K562 (cell line): Measurements from ENCODE around the gene HIVEP3. TPM values are rescaled to one million over a fixed set of nuclear protein-coding genes. Genes with fewer than 3 reads are reported as not detected.

Experiments
- ATAC-seq: fragments of 200-7000 bp; cut with Tn5 transposase; 3 replicates; pipeline ENCODE4 v1.9.1; 2020; ENCODE audit warnings: moderate library complexity
- BruUV-seq: library from RNA; stranded (reverse); fragments of 400-500 nt; replicated peaks from 2 replicates; lab custom pipeline; 2021; lab: Mats Ljungman, UMichigan
- CTCF ChIA-PET: fragments of 300-600 bp; formaldehyde crosslinking; extraction: SDS; loops from one replicate; lab custom pipeline; 2021; ENCODE audit warnings: low intra/inter-chr PET ratio; lab: Yijun Ruan, JAX
- POLR2A ChIA-PET: fragments of 300-600, 350-650 bp; sonication (Branson Sonifier 250); formaldehyde crosslinking; extraction: SDS; loops from one replicate; lab custom pipeline; 2021; ENCODE audit warnings: antibody characterized with exemption, inconsistent platforms; lab: Yijun Ruan, JAX
- DNase-seq, 4 experiments: peaks; one replicate each; pipeline versions ENCODE4 v3.0.0 to v3.0.0-alpha.2; 2011 to 2018; ENCODE audit warnings: low spot score in 3 of 4, mixed read lengths in 3 of 4; ENCODE audit errors: extremely low read depth in 1 of 4
- FAIRE-seq: peaks from 2 replicates; lab custom pipeline; 2011; peaks lifted over from hg19 to GRCh38; lab: Jason Lieb, UNC
- H2AFZ ChIP-seq: 2 replicates; pipeline ENCODE4 v1.6.0; 2011; ENCODE audit warnings: low read depth, low read length, control low read depth, inconsistent platforms
- H3K27ac ChIP-seq: fragments of 200-600 bp; 3 replicates; pipeline ENCODE4 v1.8.0; 2011; ENCODE audit warnings: low read depth, mild to moderate bottlenecking, control low read depth, inconsistent platforms, low read length, moderate library complexity, mixed read lengths; ENCODE audit errors: extremely low read depth
- H3K27me3 ChIP-seq, 2 experiments: fragments of 300-600 bp in 1 of 2; 2 replicates in 1 of 2; 3 replicates in 1 of 2; pipeline versions ENCODE4 v1.6.0 to v1.8.0; 2011; ENCODE audit warnings: inconsistent platforms in 2 of 2, low read length in 2 of 2, mild to moderate bottlenecking in 1 of 2, mixed read lengths in 1 of 2, moderate library complexity in 1 of 2; ENCODE audit not compliant: control insufficient read depth in 2 of 2, insufficient read depth in 2 of 2
- H3K36me3 ChIP-seq: fragments of 300-600 bp; 3 replicates; pipeline ENCODE4 v1.8.0; 2011; ENCODE audit warnings: mild to moderate bottlenecking, low read length, inconsistent platforms; ENCODE audit not compliant: control insufficient read depth, insufficient read depth
- H3K4me1 ChIP-seq, 2 experiments: fragments of 200-600 bp in 1 of 2; replicated peaks in 1 of 2; 2 replicates in 1 of 2; 3 replicates in 1 of 2; pipeline versions ENCODE4 v1.5.1 to v1.8.0; 2011; ENCODE audit warnings: inconsistent platforms in 2 of 2, low read length in 2 of 2, mild to moderate bottlenecking in 1 of 2, mixed read lengths in 1 of 2, moderate library complexity in 1 of 2; ENCODE audit not compliant: control insufficient read depth in 2 of 2, insufficient read depth in 2 of 2
- H3K4me2 ChIP-seq: 2 replicates; pipeline ENCODE4 v1.6.1; 2011; ENCODE audit warnings: low read length, control low read depth, inconsistent platforms, mixed read lengths; ENCODE audit not compliant: insufficient read depth
- H3K4me3 ChIP-seq: fragments of 200-600 bp; sonication (generic), shearing (Covaris generic); 2 replicates; pipeline ENCODE4 v1.5.1; 2016; ENCODE audit warnings: control low read depth, inconsistent platforms
- H3K79me2 ChIP-seq: fragments of 200-600 bp; 3 replicates; pipeline ENCODE4 v1.8.0; 2011; ENCODE audit warnings: low read length, inconsistent platforms; ENCODE audit not compliant: control insufficient read depth, insufficient read depth
- H3K9ac ChIP-seq, 2 experiments: 2 replicates each; pipeline versions ENCODE4 v1.6.0 to v1.6.1; 2011; ENCODE audit warnings: low read depth in 2 of 2, low read length in 2 of 2, control low read depth in 1 of 2, inconsistent platforms in 1 of 2, mild to moderate bottlenecking in 1 of 2, mixed read lengths in 1 of 2; ENCODE audit not compliant: insufficient read depth in 1 of 2
- H3K9me1 ChIP-seq: one replicate; pipeline ENCODE4 v1.6.0; 2011; ENCODE audit warnings: inconsistent platforms, mild to moderate bottlenecking, low read length, moderate library complexity; ENCODE audit not compliant: control insufficient read depth, insufficient read depth
- H3K9me3 ChIP-seq: replicated peaks from 2 replicates; pipeline ENCODE4 v1.5.1; 2011; ENCODE audit warnings: low read depth, low read length, inconsistent platforms; ENCODE audit not compliant: control insufficient read depth, insufficient read depth
- H4K20me1 ChIP-seq: replicated peaks from 2 replicates; pipeline ENCODE4 v1.6.1; 2011; ENCODE audit warnings: low read length, inconsistent platforms, mixed read lengths; ENCODE audit not compliant: control insufficient read depth, insufficient read depth
- CHAMP1 ChIP-seq: fragments of 450-650 bp; IDR thresholded peaks from 2 replicates; pipeline ENCODE4 v1.6.1; 2016; ENCODE audit warnings: mild to moderate bottlenecking
- FOXK2 ChIP-seq, 2 experiments: fragments of 450-650 bp; IDR thresholded peaks in 1 of 2; conservative IDR thresholded peaks in 1 of 2; 2 replicates each; pipeline ENCODE4 v1.6.1; 2016; ENCODE audit warnings: low read depth in 2 of 2, mild to moderate bottlenecking in 1 of 2
- HOMEZ ChIP-seq: fragments of 250-450 bp; sonication (Bioruptor Pico); IDR thresholded peaks from 2 replicates; pipeline ENCODE4 v1.4.0; 2020; ENCODE audit warnings: mild to moderate bottlenecking, moderate library complexity
- JUN ChIP-seq, 2 experiments: sonication (generic) in 1 of 2; formaldehyde crosslinking in 1 of 2; IDR thresholded peaks; 2 replicates each; pipeline versions ENCODE4 v1.6.1 to v1.8.0; 2012 to 2022; ENCODE audit warnings: borderline replicate concordance in 2 of 2, mild to moderate bottlenecking in 2 of 2, improper control_type of control experiment in 1 of 2, low read depth in 1 of 2, low read length in 1 of 2, missing genetic modification reagents in 1 of 2
- MYBL2 ChIP-seq, 2 experiments: fragments of 450-650 bp in 1 of 2; sonication (generic) in 1 of 2; formaldehyde crosslinking in 1 of 2; IDR thresholded peaks; 2 replicates each; pipeline versions ENCODE4 v1.6.1 to v1.8.1; 2017 to 2022; ENCODE audit warnings: borderline replicate concordance in 1 of 2, inconsistent platforms in 1 of 2, low read depth in 1 of 2, mild to moderate bottlenecking in 1 of 2, missing genetic modification reagents in 1 of 2, moderate library complexity in 1 of 2
- RBM25 ChIP-seq: fragments of 200-400 bp; formaldehyde crosslinking; IDR thresholded peaks from 2 replicates; pipeline ENCODE4 v1.6.1; 2018; ENCODE audit warnings: low read length, low read depth, moderate library complexity; ENCODE audit not compliant: severe bottlenecking
- SOX6 ChIP-seq: fragments of 450-650 bp; IDR thresholded peaks from 2 replicates; pipeline ENCODE4 v1.6.1; 2014; ENCODE audit warnings: mild to moderate bottlenecking
- TAF1 ChIP-seq: IDR thresholded peaks from 2 replicates; pipeline ENCODE4 v1.6.1; 2011; ENCODE audit warnings: mild to moderate bottlenecking, low read length, moderate library complexity; ENCODE audit not compliant: insufficient read depth, control insufficient read depth, severe bottlenecking; ENCODE audit errors: extremely low read depth
- ZBTB26 ChIP-seq: fragments of 450-650 bp; formaldehyde crosslinking; IDR thresholded peaks from 2 replicates; pipeline ENCODE4 v1.4.0; 2022; ENCODE audit warnings: missing genetic modification characterization
- ZNF436 ChIP-seq: fragments of 250-450, 450-650 bp; sonication (Bioruptor Pico); formaldehyde crosslinking; IDR thresholded peaks from 2 replicates; pipeline ENCODE4 v1.7.0; 2020; ENCODE audit warnings: mild to moderate bottlenecking
- ZNF695 ChIP-seq: fragments of 450-650 bp; formaldehyde crosslinking; IDR thresholded peaks from 2 replicates; pipeline ENCODE4 v1.4.0; 2020; ENCODE audit warnings: mild to moderate bottlenecking, moderate library complexity
- WGBS: fragments of 100-300 bp; shearing (Covaris generic); methylation state at CpG from one replicate; pipeline ENCODE4 v1.1.6; 2016; ENCODE audit warnings: low coverage, mixed read lengths; ENCODE audit not compliant: insufficient coverage; ENCODE audit errors: missing lambda C conversion rate; 5-methylcytosine and 5-hydroxymethylcytosine counted together
- in situ Hi-C: fragments of 300-500 bp; cut with MboI; formaldehyde crosslinking; loops from 4 replicates; pipeline ENCODE4 v1.15.0; 2018; ENCODE audit warnings: inconsistent platforms, mixed read lengths
- intact Hi-C: fragments of 100-400 bp; cut with micrococcal nuclease; formaldehyde crosslinking; loops from 2 replicates; pipeline ENCODE4 v1.14.2; 2022
- polyA plus RNA-seq, 8 experiments: library from polyadenylated mRNA; depleted of rRNA in 4 of 8; stranded (reverse) in 5 of 8; unstranded in 3 of 8; fragments of >200 nt; fragmentation: Nextera tagmentation in 2 of 8; fragmentation: Illumina TruSeq in 1 of 8; extraction: Ambion mirVana in 2 of 8; extraction: Trizol in 1 of 8; gene quantifications; 2 replicates each; pipeline versions ENCODE4 v1.2.1 to v1.2.3, GENCODE V29; 2011 to 2014; ENCODE audit warnings: inconsistent platforms in 1 of 8, missing spikeins in 1 of 8
- total RNA-seq, 7 experiments: library from RNA; depleted of rRNA in 6 of 7; stranded (reverse); fragments of >200 nt in 6 of 7; fragmentation: Illumina TruSeq in 2 of 7; extraction: Trizol in 2 of 7; gene quantifications; 2 replicates each; pipeline versions ENCODE4 v1.2.1 to v1.2.3, GENCODE V29; 2011 to 2021; ENCODE audit warnings: low replicate concordance in 1 of 7

The HIVEP3 gene
- total and polyA plus RNA-seq, 9 of the 15 experiments (the other 6 are each of a cell fraction or from before 2014, with no cell fraction given), result 0.09 to 0.58 (median 0.34) TPM; not detected in 1

DNA sequence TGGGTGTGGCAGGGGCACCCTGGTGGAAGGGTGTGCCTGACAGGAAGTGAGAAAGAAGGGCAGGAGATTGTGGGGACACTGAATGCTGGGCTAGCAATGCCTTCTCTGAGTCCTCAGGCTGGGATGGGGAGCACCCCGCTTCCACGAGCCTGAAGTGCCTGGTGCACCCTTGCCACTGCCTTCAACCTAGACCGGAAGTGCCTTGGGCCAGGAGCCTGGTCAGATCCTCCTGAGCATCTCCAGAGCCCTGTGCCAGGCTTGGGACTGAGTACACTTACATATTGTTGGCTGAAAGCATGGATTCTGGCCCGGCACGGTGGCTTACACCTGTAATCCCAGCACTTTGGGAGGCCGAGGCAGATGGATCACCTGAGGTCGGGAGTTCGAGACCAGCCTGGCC, 228.4 kb downstream of the HIVEP3 start:
- TF ChIP-seq MYBL2 (IDR thresholded peaks at IDR 0.05; ENCODE audit: low read depth) (no peak), MYBL2 (CRISPR knock-in tag; IDR thresholded peaks at IDR 0.05; ENCODE audit: borderline replicate concordance) (no peak), SOX6 (no peak), CHAMP1 (no peak), ZNF695 (CRISPR knock-in tag) (no peak), HOMEZ (CRISPR knock-in tag) (no peak), RBM25 (no peak), ZNF436 (CRISPR knock-in tag) (no peak), FOXK2 (conservative IDR thresholded peaks at IDR 0.05 in 1 of 2, IDR thresholded peaks at IDR 0.05 in 1 of 2; ENCODE audit: low read depth in 2 of 2) (no peak), ZBTB26 (CRISPR knock-in tag) (no peak), TAF1 (no peak), JUN (IDR thresholded peaks at IDR 0.05; ENCODE audit: borderline replicate concordance, low read depth, low read length) (no peak), JUN (CRISPR knock-in tag; IDR thresholded peaks at IDR 0.05; ENCODE audit: borderline replicate concordance) (no peak)
- in situ Hi-C loops (no loop called here), intact Hi-C loops (no loop called here)
- ChIA-PET CTCF (no interaction called here), POLR2A (interaction anchor here (0.8 kb wide), 1 partner anchor 10 kb away, joined by 3 read pairs; no protein-coding TSS in a partner anchor)
- H3K27ac ChIP-seq, result no peak overlapping the region
- H3K4me1 ChIP-seq, result no peaks in the 10 kb centered on the region
- H3K4me2 ChIP-seq, result no peak overlapping the region
- H3K9me3 ChIP-seq, result no peaks in the 10 kb centered on the region
- H3K9ac ChIP-seq, result no peak overlapping the region
- FAIRE-seq (no peak), ATAC-seq (no peak), DNase-seq (no peak)
- no peak overlapping the region for H3K4me3 ChIP-seq
- no peaks in the 10 kb centered on the region for H3K36me3 ChIP-seq
- no peak overlapping the region for H2AFZ ChIP-seq
- H3K9me1 ChIP-seq, result no peaks in the 10 kb centered on the region
- no peaks in the 10 kb centered on the region for H3K79me2 ChIP-seq
- 0% methylated on average over 8 of the region's 8 CpGs for WGBS
- BruUV-seq, result no TSS peak
- no peaks in the 10 kb centered on the region for H4K20me1 ChIP-seq
- H3K27me3 ChIP-seq, result peaks cover 21 to 43% of the 10 kb centered on the region in 2 experiments
